SH-SY5Y (cell line): ENCODE data around the gene ALDH3A1.

Source experiments
- GATA2 ChIP-seq: IDR thresholded peaks from 2 replicates; pipeline ENCODE4 v1.6.1; 2011; ENCODE audit warnings: mild to moderate bottlenecking, low read depth, low read length
- GATA3 ChIP-seq: IDR thresholded peaks from 2 replicates; pipeline ENCODE4 v1.6.1; 2011; ENCODE audit warnings: low read depth, mild to moderate bottlenecking, low read length, moderate library complexity

DNA sequence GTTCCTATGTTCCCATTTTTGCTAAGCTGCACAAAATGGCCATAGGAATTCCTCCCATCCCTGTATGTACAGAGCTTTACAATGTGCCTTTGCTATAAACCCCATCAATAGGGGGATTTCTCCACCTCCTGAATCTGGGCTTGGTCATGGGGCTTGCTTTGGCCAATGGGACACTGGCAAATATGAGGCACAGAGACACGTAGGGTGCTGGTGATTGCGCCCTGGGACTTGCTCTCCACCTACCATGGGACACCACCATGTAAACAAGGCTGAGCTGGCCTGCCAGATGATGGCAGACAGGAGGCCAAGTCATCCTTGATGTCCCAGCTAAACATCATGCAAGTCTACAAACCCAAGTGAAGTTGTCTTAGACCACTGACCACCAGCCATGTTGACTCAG is 15.3 kb upstream of the ALDH3A1 start:
- TF ChIP-seq GATA3 (no peak), GATA2 (no peak)
